Thoracic aorta (tissue), 2 donors: ENCODE results near the gene KRTAP12-1. TPM values are rescaled to one million over a fixed set of nuclear protein-coding genes. Genes with fewer than 3 reads are reported as not detected.

Experiments used
- ATAC-seq: fragments of 150-250 bp; one replicate; pipeline ENCODE4 v1.8.0; 2017; ENCODE audit warnings: low read depth; ENCODE audit not compliant: insufficient number of reproducible peaks, low FRiP score
- DNase-seq: peaks from one replicate; pipeline ENCODE4 v3.0.0-alpha.2; 2020; ENCODE audit warnings: low spot score
- H3K27ac ChIP-seq, 2 donors: fragments of 200-600 bp; sonication (generic); 1 replicate in 1 of 2; 2 replicates in 1 of 2; pipeline ENCODE4 v1.5.1; 2016; ENCODE audit warnings: mild to moderate bottlenecking in 2 of 2, moderate library complexity in 2 of 2
- H3K27me3 ChIP-seq: fragments of 200-600 bp; sonication (generic); replicated peaks from 2 replicates; pipeline ENCODE4 v1.6.0; 2016; ENCODE audit warnings: mild to moderate bottlenecking; ENCODE audit not compliant: insufficient read depth
- H3K36me3 ChIP-seq: fragments of 200-600 bp; sonication (generic); one replicate; pipeline ENCODE4 v1.5.1; 2016
- H3K4me1 ChIP-seq, 2 donors: fragments of 200-600 bp; sonication (generic); 1 replicate in 1 of 2; 2 replicates in 1 of 2; pipeline versions ENCODE4 v1.5.1 to v1.6.0; 2016; ENCODE audit warnings: low read depth in 2 of 2, mild to moderate bottlenecking in 1 of 2; ENCODE audit not compliant: control insufficient read depth in 1 of 2
- H3K4me3 ChIP-seq: fragments of 200-600 bp; sonication (generic); 2 replicates; pipeline ENCODE4 v1.5.1; 2016; ENCODE audit warnings: mild to moderate bottlenecking
- H3K9me3 ChIP-seq: fragments of 200-600 bp; sonication (generic); 2 replicates; pipeline ENCODE4 v1.5.1; 2016
- CTCF ChIP-seq: fragments of 200-600 bp; sonication (generic); IDR thresholded peaks from one replicate; pipeline ENCODE4 v1.5.1; 2019; ENCODE audit warnings: antibody characterized with exemption
- total RNA-seq, 2 donors: library from RNA; depleted of rRNA; stranded (reverse); fragments of >200 nt; gene quantifications; one replicate each; pipeline versions ENCODE4 v1.1.0 to v1.2.3, GENCODE V29; 2016

KRTAP12-1 gene
- total RNA-seq, 2 donors from 2014 or later = not detected

GRCh38 chr21:44696572-44696971 is 14.6 kb upstream of the KRTAP12-1 start:
- Histone ChIP-seq H3K27me3 (no peaks in the 10 kb centered on the region), H3K36me3 (no peaks in the 10 kb centered on the region), H3K4me1 (no peaks in the 10 kb centered on the region), H3K27ac (no peak overlapping the region), H3K4me3 (no peak overlapping the region), H3K9me3 (peaks cover 15% of the 10 kb centered on the region)
- TF ChIP-seq CTCF = no peak
- ATAC-seq (no peak), DNase-seq (no peak)

- H3K9me3 ChIP-seq = peaks cover 15% of the 10 kb centered on the region
- H3K27ac ChIP-seq = no peak overlapping the region
- H3K27me3 ChIP-seq = no peaks in the 10 kb centered on the region
- ATAC-seq (no peak), DNase-seq (no peak)
- no peak overlapping the region for H3K4me3 ChIP-seq
- H3K4me1 ChIP-seq = no peaks in the 10 kb centered on the region
- H3K36me3 ChIP-seq = no peaks in the 10 kb centered on the region
- no peak for TF ChIP-seq CTCF
Observed at GRCh38 chr21:44695641-44696040, 13.7 kb upstream of the KRTAP12-1 start.

GRCh38 chr21:44695184-44695583 is 13.2 kb upstream of the KRTAP12-1 start:
- H3K4me1 ChIP-seq = no peaks in the 10 kb centered on the region
- H3K27ac ChIP-seq = no peak overlapping the region
- TF ChIP-seq CTCF = no peak
- no peak for ATAC-seq
- no peak for DNase-seq
- no peak overlapping the region for H3K4me3 ChIP-seq
- peaks cover 15% of the 10 kb centered on the region for H3K9me3 ChIP-seq
- H3K27me3 ChIP-seq = no peaks in the 10 kb centered on the region
- H3K36me3 ChIP-seq = no peaks in the 10 kb centered on the region

GRCh38 chr21:44694776-44695175 is 12.8 kb upstream of the KRTAP12-1 start:
- no peaks in the 10 kb centered on the region for H3K27me3 ChIP-seq
- ATAC-seq (no peak), DNase-seq (no peak)
- H3K4me3 ChIP-seq = no peak overlapping the region
- no peaks in the 10 kb centered on the region for H3K36me3 ChIP-seq
- H3K27ac ChIP-seq = no peak overlapping the region
- no peaks in the 10 kb centered on the region for H3K4me1 ChIP-seq
- TF ChIP-seq CTCF = no peak
- peaks cover 15% of the 10 kb centered on the region for H3K9me3 ChIP-seq

- ATAC-seq (no peak), DNase-seq (no peak)
- Histone ChIP-seq H3K4me1 (no peaks in the 10 kb centered on the region), H3K36me3 (no peaks in the 10 kb centered on the region), H3K27me3 (no peaks in the 10 kb centered on the region), H3K4me3 (no peak overlapping the region), H3K27ac (no peak overlapping the region), H3K9me3 (peaks cover 15% of the 10 kb centered on the region)
- no peak for TF ChIP-seq CTCF
Observed at GRCh38 chr21:44692798-44693512, 11.0 kb upstream of the KRTAP12-1 start.
